Central memory CD8-positive, alpha-beta T cell (primary cell): ENCODE results near the gene DOC2A.
"Not testable (repeated sequence)": the region's sequence is repeated elsewhere in the genome, so short reads cannot be mapped to it uniquely, and the experiment has no call there.

Experiments
- ATAC-seq: fragments of 150-1000 bp; cut with Tn5 transposase; replicated peaks from 2 replicates; pipeline ENCODE4 v1.10.0; 2022; ENCODE audit warnings: mild to moderate bottlenecking, moderate FRiP score, moderate number of reproducible peaks; ENCODE audit not compliant: poor library complexity, severe bottlenecking; ENCODE audit errors: extremely low read depth
- DNase-seq, 2 donors: peaks; one replicate each; pipeline ENCODE4 v3.0.0; 2021; ENCODE audit warnings: low spot score in 2 of 2
- H3K27ac Mint-ChIP-seq: one replicate; pipeline ENCODE4 v1.8.0; 2022; ENCODE audit warnings: low read depth, mild to moderate bottlenecking, moderate library complexity, mixed read lengths
- H3K27me3 Mint-ChIP-seq: one replicate; pipeline ENCODE4 v1.8.0; 2022; ENCODE audit warnings: mixed read lengths
- H3K36me3 Mint-ChIP-seq: one replicate; pipeline ENCODE4 v1.8.0; 2022; ENCODE audit warnings: mild to moderate bottlenecking, moderate library complexity, mixed read lengths; ENCODE audit not compliant: insufficient read depth
- H3K4me1 Mint-ChIP-seq: one replicate; pipeline ENCODE4 v1.8.0; 2022; ENCODE audit warnings: mixed read lengths
- H3K4me3 Mint-ChIP-seq: one replicate; pipeline ENCODE4 v1.8.0; 2022; ENCODE audit warnings: mild to moderate bottlenecking, moderate library complexity, mixed read lengths
- H3K9me3 Mint-ChIP-seq: one replicate; pipeline ENCODE4 v1.8.0; 2022; ENCODE audit warnings: mixed read lengths

Gene DOC2A

DNA sequence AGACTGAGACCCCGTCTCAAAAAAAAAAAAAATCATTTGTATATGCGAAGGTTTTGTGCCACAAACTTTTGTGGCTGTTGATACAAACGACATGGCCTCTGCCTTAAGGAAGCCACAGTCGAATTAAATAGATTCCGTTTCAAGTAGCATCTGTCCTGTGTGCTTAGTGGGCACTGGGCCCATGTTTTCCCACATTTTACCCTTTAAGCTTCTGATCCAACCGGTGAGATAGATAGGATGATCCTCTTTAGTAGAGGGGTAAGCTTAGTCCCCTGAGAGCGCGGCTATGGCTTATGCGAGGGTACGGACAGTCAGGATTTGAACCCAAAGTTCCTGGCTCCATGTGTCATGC lies 49.7 kb downstream of the DOC2A start:
- Mint-ChIP-seq H3K27me3 (no peaks in the 10 kb centered on the region), H3K4me3 (peak overlapping the region; percentile 89), H3K27ac (peak overlapping the region; percentile 91), H3K9me3 (no peaks in the 10 kb centered on the region), H3K4me1 (peaks cover 16% of the 10 kb centered on the region), H3K36me3 (peaks cover 9% of the 10 kb centered on the region)
- ATAC-seq = no peak
- DNase-seq = no peak

DNA sequence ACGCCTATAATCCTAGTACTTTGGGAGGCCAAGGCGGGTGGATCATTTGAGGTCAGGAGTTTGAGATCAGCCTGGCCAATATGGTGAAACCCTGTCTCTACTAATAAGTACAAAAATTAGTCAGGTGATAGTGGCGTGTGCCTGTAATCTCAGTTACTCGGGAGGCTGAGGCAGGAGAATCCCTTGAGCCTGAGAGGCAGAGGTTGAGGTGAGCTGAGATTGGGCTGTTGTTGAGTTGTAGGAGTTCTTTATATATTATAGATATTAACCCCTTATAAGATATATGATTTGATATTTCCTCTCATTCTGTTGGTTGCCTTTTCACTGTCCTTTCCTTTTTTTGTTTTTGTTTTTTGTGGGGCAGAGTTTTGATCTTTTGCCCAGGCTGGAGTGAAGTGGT lies 51.0 kb downstream of the DOC2A start:
- H3K36me3 Mint-ChIP-seq, H3K9me3 Mint-ChIP-seq, DNase-seq, H3K27ac Mint-ChIP-seq, H3K4me3 Mint-ChIP-seq, H3K27me3 Mint-ChIP-seq, ATAC-seq: not testable (repeated sequence)
- H3K4me1 Mint-ChIP-seq = peaks cover 16% of the 10 kb centered on the region

- Mint-ChIP-seq H3K27me3 (no peaks in the 10 kb centered on the region), H3K9me3 (no peaks in the 10 kb centered on the region), H3K36me3 (peaks cover 9% of the 10 kb centered on the region), H3K4me1 (peaks cover 16% of the 10 kb centered on the region), H3K27ac (no peak overlapping the region), H3K4me3 (no peak overlapping the region)
- DNase-seq = no peak
- no peak for ATAC-seq
These were observed 51.5 kb downstream of the DOC2A start for GRCh38 chr16:29959293-29959692.

DNA sequence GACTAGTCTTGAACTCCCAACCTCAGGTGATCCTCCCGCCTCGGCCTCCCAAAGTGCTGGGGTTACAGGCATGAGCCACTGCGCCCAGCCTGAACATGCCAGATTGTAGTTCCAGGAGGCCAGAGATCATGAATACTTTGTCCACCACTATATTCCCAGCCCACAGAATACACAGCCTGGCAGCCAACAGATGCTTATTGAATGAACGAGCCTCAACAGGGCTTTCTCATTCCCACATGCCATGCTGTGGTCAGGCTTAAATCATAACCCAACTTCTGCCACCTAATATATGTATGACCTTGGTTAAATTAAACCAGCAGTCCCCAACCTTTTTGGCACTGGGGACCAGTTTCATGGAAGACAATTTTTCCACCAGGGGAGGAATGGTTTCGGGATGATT lies 52.1 kb downstream of the DOC2A start:
- peaks cover 16% of the 10 kb centered on the region for H3K4me1 Mint-ChIP-seq
- no peaks in the 10 kb centered on the region for H3K9me3 Mint-ChIP-seq
- ATAC-seq (no peak), DNase-seq (no peak)
- H3K27me3 Mint-ChIP-seq = no peaks in the 10 kb centered on the region
- peaks cover 7% of the 10 kb centered on the region for H3K36me3 Mint-ChIP-seq
- no peak overlapping the region for H3K27ac Mint-ChIP-seq
- H3K4me3 Mint-ChIP-seq = no peak overlapping the region
